Activated CD8-positive, alpha-beta T cell treated with anti-CD3 and anti-CD28 coated beads, Interleukin-2, amount 10 ng/mL, durations not matched to agents 7 days and 5 days (primary cell): ENCODE measurements around the gene EMC10. TPM values are rescaled to one million over a fixed set of nuclear protein-coding genes. Genes with fewer than 3 reads are reported as not detected.
"Not testable (repeated sequence)": the region's sequence is repeated elsewhere in the genome, so short reads cannot be mapped to it uniquely, and the experiment has no call there.

ENCODE experiments used
- ATAC-seq: fragments of 150-1000 bp; cut with Tn5 transposase; one replicate; pipeline ENCODE4 v1.10.0; 2021; ENCODE audit warnings: moderate library complexity
- CTCF ChIA-PET: fragments of 350-600 bp; sonication (Branson Sonifier 250); formaldehyde crosslinking; loops from one replicate; lab custom pipeline; 2021; ENCODE audit warnings: antibody characterized with exemption; lab: Charles Lee
- POLR2A ChIA-PET: fragments of 350-600 bp; sonication (Branson Sonifier 250); formaldehyde crosslinking; loops from one replicate; lab custom pipeline; 2021; ENCODE audit warnings: antibody characterized with exemption; lab: Charles Lee
- DNase-seq: peaks from one replicate; pipeline ENCODE4 v3.0.0-alpha.2; 2020
- H3K27ac Mint-ChIP-seq: one replicate; pipeline ENCODE4 v1.8.0; 2021; ENCODE audit warnings: mild to moderate bottlenecking, mixed read lengths
- H3K27me3 Mint-ChIP-seq: one replicate; pipeline ENCODE4 v1.8.0; 2021; ENCODE audit warnings: low read depth, mixed read lengths
- H3K36me3 Mint-ChIP-seq: one replicate; pipeline ENCODE4 v1.8.0; 2021; ENCODE audit warnings: low read depth, mixed read lengths
- H3K4me1 Mint-ChIP-seq: one replicate; pipeline ENCODE4 v1.8.0; 2021; ENCODE audit warnings: low read depth, mixed read lengths
- H3K4me3 Mint-ChIP-seq: one replicate; pipeline ENCODE4 v1.8.0; 2021; ENCODE audit warnings: mild to moderate bottlenecking, mixed read lengths
- H3K9me3 Mint-ChIP-seq: one replicate; pipeline ENCODE4 v1.8.0; 2022; ENCODE audit warnings: mixed read lengths; ENCODE audit not compliant: insufficient read depth
- total RNA-seq, 2 experiments: library from RNA; stranded (reverse); gene quantifications; one replicate each; pipeline ENCODE4 v1.2.3, GENCODE V29; 2021

EMC10 gene
- total RNA-seq, 2 experiments from 2014 or later = 54.8 to 56.9 TPM

- Mint-ChIP-seq H3K27ac (no peak overlapping the region), H3K27me3 (peaks cover 26% of the 10 kb centered on the region), H3K4me3 (no peak overlapping the region), H3K9me3 (no peaks in the 10 kb centered on the region), H3K4me1 (peaks cover 10% of the 10 kb centered on the region), H3K36me3 (no peaks in the 10 kb centered on the region)
- no peak for ATAC-seq
- DNase-seq = no peak
- CTCF ChIA-PET = no interaction called here
- POLR2A ChIA-PET = no interaction called here
Measured at GRCh38 chr19:50435221-50435620, 41.1 kb upstream of the EMC10 start.

DNA sequence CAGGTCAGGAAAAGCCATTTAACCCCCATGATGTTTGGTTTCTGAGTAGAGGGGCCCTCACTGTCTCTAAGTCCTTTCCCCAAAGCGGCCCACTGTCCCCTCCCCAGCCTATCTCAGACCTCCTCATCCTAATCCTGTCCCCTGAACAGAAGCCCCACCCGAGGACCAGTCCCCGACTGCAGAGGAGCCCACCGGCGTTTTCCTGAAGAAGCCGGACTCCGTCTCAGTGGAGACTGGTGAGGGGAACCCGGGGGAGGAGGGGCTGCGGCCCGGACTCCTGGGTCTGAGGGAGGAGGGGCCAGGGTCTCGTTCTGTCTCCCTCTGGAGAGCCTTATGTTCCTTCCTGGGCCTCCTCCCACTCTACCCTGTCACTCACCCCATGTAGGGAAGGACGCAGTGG lies 40.7 kb upstream of the EMC10 start:
- Mint-ChIP-seq H3K27ac (no peak overlapping the region), H3K4me3 (no peak overlapping the region), H3K9me3 (no peaks in the 10 kb centered on the region), H3K36me3 (no peaks in the 10 kb centered on the region), H3K4me1 (peaks cover 10% of the 10 kb centered on the region), H3K27me3 (peaks cover 24% of the 10 kb centered on the region)
- DNase-seq (no peak), ATAC-seq (no peak)
- ChIA-PET CTCF (no interaction called here), POLR2A (no interaction called here)

GRCh38 chr19:50437862-50438449 lies 38.4 kb upstream of the EMC10 start:
- DNase-seq (no peak), ATAC-seq (no peak)
- Mint-ChIP-seq H3K36me3 (no peaks in the 10 kb centered on the region), H3K27ac (no peak overlapping the region), H3K9me3 (no peaks in the 10 kb centered on the region), H3K27me3 (peaks cover 19% of the 10 kb centered on the region), H3K4me1 (no peaks in the 10 kb centered on the region), H3K4me3 (no peak overlapping the region)
- CTCF ChIA-PET = no interaction called here
- POLR2A ChIA-PET = no interaction called here

- H3K4me3 Mint-ChIP-seq, DNase-seq, CTCF ChIA-PET, ATAC-seq, POLR2A ChIA-PET, H3K9me3 Mint-ChIP-seq, H3K27ac Mint-ChIP-seq, H3K4me1 Mint-ChIP-seq, H3K36me3 Mint-ChIP-seq: not testable (repeated sequence)
- peaks cover 14% of the 10 kb centered on the region for H3K27me3 Mint-ChIP-seq
Measured at GRCh38 chr19:50439130-50439529, 37.2 kb upstream of the EMC10 start.

DNA sequence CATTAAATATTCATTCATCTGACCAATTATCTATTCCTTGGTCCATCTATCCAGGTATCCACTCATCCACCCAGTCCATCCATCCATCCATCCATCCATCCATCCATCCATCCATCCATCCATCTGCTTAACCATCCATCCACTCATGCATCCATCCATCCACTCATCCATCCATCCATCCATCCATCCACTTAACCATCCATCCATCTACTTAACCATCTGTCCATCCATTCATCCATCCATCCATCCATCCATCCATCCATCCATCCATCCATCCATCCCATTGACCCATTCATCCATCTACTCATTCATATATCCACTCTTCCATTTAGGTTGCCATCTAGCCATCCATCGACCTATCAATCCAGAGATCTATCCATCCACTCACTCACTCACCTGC lies 32.2 kb upstream of the EMC10 start:
- ATAC-seq = no peak
- H3K9me3 Mint-ChIP-seq = no peaks in the 10 kb centered on the region
- ChIA-PET CTCF (no interaction called here), POLR2A (no interaction called here)
- DNase-seq = no peak
- H3K27me3 Mint-ChIP-seq = peaks cover 4% of the 10 kb centered on the region
- no peaks in the 10 kb centered on the region for H3K4me1 Mint-ChIP-seq
- no peak overlapping the region for H3K4me3 Mint-ChIP-seq
- H3K27ac Mint-ChIP-seq = no peak overlapping the region
- H3K36me3 Mint-ChIP-seq = no peaks in the 10 kb centered on the region

DNA sequence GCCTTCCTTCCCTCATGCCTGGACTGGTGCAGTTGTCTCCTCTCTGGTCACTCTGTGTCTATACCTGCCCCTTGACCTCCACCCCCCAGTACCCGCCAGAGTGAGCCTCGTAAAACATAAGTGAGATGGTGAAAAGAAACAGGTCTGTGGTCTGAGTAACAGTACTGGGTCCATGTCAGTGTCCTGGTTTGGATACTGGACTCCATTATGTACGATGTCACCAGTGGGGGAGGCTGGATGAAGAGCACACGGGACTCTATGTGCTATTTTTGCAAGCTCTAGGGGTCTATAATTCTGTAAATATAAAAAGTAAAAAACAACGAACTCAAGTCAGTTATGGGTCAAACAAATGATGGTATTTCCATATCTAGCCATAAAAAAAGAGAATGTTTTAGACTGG lies 29.3 kb upstream of the EMC10 start:
- no peak for DNase-seq
- ChIA-PET POLR2A (no interaction called here), CTCF (no interaction called here)
- no peaks in the 10 kb centered on the region for H3K9me3 Mint-ChIP-seq
- H3K4me1 Mint-ChIP-seq = no peaks in the 10 kb centered on the region
- no peak for ATAC-seq
- H3K27me3 Mint-ChIP-seq = peaks cover 4% of the 10 kb centered on the region
- H3K4me3 Mint-ChIP-seq = no peak overlapping the region
- no peaks in the 10 kb centered on the region for H3K36me3 Mint-ChIP-seq
- H3K27ac Mint-ChIP-seq = no peak overlapping the region

GRCh38 chr19:50447750-50448149 lies 28.6 kb upstream of the EMC10 start:
- Mint-ChIP-seq H3K27me3 (peaks cover 4% of the 10 kb centered on the region), H3K9me3 (no peaks in the 10 kb centered on the region), H3K36me3 (no peaks in the 10 kb centered on the region), H3K27ac (no peak overlapping the region), H3K4me3 (no peak overlapping the region), H3K4me1 (no peaks in the 10 kb centered on the region)
- DNase-seq (no peak), ATAC-seq (no peak)
- ChIA-PET CTCF (no interaction called here), POLR2A (no interaction called here)

GRCh38 chr19:50449236-50449899 lies 26.9 kb upstream of the EMC10 start:
- CTCF ChIA-PET = interaction anchor here (1.8 kb wide), 1 partner anchor 11 kb away, joined by 7 read pairs; no protein-coding TSS in a partner anchor
- H3K9me3 Mint-ChIP-seq = no peaks in the 10 kb centered on the region
- POLR2A ChIA-PET = no interaction called here
- H3K4me1 Mint-ChIP-seq = no peaks in the 10 kb centered on the region
- no peak for DNase-seq
- H3K27me3 Mint-ChIP-seq = no peaks in the 10 kb centered on the region
- H3K36me3 Mint-ChIP-seq = no peaks in the 10 kb centered on the region
- ATAC-seq = no peak
- no peak overlapping the region for H3K27ac Mint-ChIP-seq
- H3K4me3 Mint-ChIP-seq = no peak overlapping the region

DNA sequence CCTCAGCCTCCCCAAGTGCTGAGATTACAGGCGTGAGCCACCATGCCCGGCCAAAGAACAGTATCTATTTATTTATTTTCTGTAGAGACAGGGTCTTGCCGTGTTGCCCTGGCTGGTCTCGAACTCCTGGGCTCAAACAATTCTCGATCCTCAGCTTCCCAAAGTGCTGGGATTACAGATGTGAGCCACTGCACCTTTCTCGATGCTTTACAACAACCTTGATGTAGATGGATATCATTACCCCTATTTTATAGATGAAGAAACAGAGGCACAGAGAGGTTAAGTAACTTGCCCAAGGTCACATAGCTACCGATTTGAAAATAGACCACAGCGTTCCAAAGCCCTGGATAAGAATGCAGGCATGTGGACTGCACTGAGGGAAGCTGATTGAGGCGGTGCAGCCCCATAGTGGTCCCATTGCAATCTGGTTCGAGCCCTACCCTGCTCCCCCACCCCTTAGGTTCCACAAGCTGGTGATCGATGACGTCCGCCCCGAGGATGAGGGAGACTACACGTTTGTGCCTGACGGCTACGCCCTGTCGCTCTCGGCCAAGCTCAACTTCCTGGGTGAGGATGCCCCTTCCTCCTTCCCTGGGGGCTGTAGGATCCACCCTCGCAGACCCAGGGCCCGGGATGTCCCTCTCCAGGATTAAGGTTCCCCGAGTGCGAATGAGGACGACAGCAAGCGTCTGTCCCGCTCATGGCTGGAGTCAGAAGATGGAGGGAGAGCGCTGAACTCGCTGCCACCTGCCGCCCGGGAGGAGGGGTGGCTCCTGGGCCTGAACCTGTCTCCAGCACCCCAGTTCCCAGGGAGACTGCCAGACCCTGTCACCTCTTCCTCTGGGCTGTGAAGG lies 25.7 kb upstream of the EMC10 start:
- Mint-ChIP-seq H3K27me3 (no peaks in the 10 kb centered on the region), H3K4me3 (no peak overlapping the region), H3K27ac (no peak overlapping the region), H3K36me3 (no peaks in the 10 kb centered on the region), H3K9me3 (no peaks in the 10 kb centered on the region), H3K4me1 (no peaks in the 10 kb centered on the region)
- ChIA-PET CTCF (interaction anchor here (1.0 to 1.8 kb wide), 2 partner anchors 10 to 93 kb away, joined by 3 to 7 read pairs; no protein-coding TSS in a partner anchor), POLR2A (interaction anchor here (0.7 kb wide), 1 partner anchor 57 kb away, joined by 3 read pairs; no protein-coding TSS in a partner anchor)
- DNase-seq (no peak), ATAC-seq (no peak)

GRCh38 chr19:50451223-50451534 lies 25.1 kb upstream of the EMC10 start:
- H3K27me3 Mint-ChIP-seq = no peaks in the 10 kb centered on the region
- no peaks in the 10 kb centered on the region for H3K4me1 Mint-ChIP-seq
- ChIA-PET CTCF (interaction anchor here (1.0 kb wide), 1 partner anchor 94 kb away, joined by 3 read pairs; no protein-coding TSS in a partner anchor), POLR2A (no interaction called here)
- no peak overlapping the region for H3K4me3 Mint-ChIP-seq
- H3K9me3 Mint-ChIP-seq = no peaks in the 10 kb centered on the region
- ATAC-seq (no peak), DNase-seq (no peak)
- H3K27ac Mint-ChIP-seq = no peak overlapping the region
- no peaks in the 10 kb centered on the region for H3K36me3 Mint-ChIP-seq

GRCh38 chr19:50453243-50453642 lies 23.1 kb upstream of the EMC10 start:
- POLR2A ChIA-PET = no interaction called here
- no peak overlapping the region for H3K4me3 Mint-ChIP-seq
- DNase-seq = no peak
- no peaks in the 10 kb centered on the region for H3K9me3 Mint-ChIP-seq
- no peak overlapping the region for H3K27ac Mint-ChIP-seq
- no peaks in the 10 kb centered on the region for H3K36me3 Mint-ChIP-seq
- no peaks in the 10 kb centered on the region for H3K4me1 Mint-ChIP-seq
- CTCF ChIA-PET = no interaction called here
- ATAC-seq = no peak
- H3K27me3 Mint-ChIP-seq = peaks cover 4% of the 10 kb centered on the region

- Mint-ChIP-seq H3K27me3 (peaks cover 9% of the 10 kb centered on the region), H3K27ac (no peak overlapping the region), H3K36me3 (no peaks in the 10 kb centered on the region), H3K4me1 (peaks cover 5% of the 10 kb centered on the region), H3K9me3 (no peaks in the 10 kb centered on the region), H3K4me3 (no peak overlapping the region)
- no peak for DNase-seq
- ATAC-seq = no peak
- ChIA-PET POLR2A (no interaction called here), CTCF (no interaction called here)
Measured at GRCh38 chr19:50455992-50456391, 20.3 kb upstream of the EMC10 start.
